Lower leg skin (tissue), 4 donors: Measurements from ENCODE around the gene WNT10A. TPM values are rescaled to one million over a fixed set of nuclear protein-coding genes. Genes with fewer than 3 reads are reported as not detected.

Source experiments
- DNase-seq, 2 donors: peaks; one replicate each; pipeline ENCODE4 v3.0.0-alpha.2; 2019; ENCODE audit warnings: low spot score in 2 of 2
- H3K4me3 ChIP-seq: fragments of 200-600 bp; sonication (generic); 2 replicates; pipeline ENCODE4 v1.5.1; 2017; ENCODE audit warnings: mild to moderate bottlenecking, low read depth; ENCODE audit not compliant: poor library complexity, severe bottlenecking
- CTCF ChIP-seq, 3 donors: fragments of 450-650 bp; IDR thresholded peaks; one replicate each; pipeline ENCODE4 v1.5.1; 2016; ENCODE audit warnings: antibody characterized with exemption in 3 of 3, mild to moderate bottlenecking in 3 of 3, moderate library complexity in 2 of 3
- POLR2A ChIP-seq, 2 donors: fragments of 450-650 bp; IDR thresholded peaks; one replicate each; pipeline ENCODE4 v1.6.1; 2016 to 2017; ENCODE audit warnings: antibody characterized with exemption in 2 of 2, mild to moderate bottlenecking in 1 of 2, moderate library complexity in 1 of 2
- WGBS, 2 donors: methylation state at CpG; one replicate each; pipeline ENCODE4 v1.1.5; 2018; 5-methylcytosine and 5-hydroxymethylcytosine counted together
- intact Hi-C: fragments of 100-400 bp; cut with DNase I; formaldehyde crosslinking; loops from one replicate; pipeline ENCODE4 v1.15.0; 2023; ENCODE audit warnings: low total_unique reads
- total RNA-seq, 4 donors: library from RNA; depleted of rRNA; stranded (reverse); fragments of >200 nt; gene quantifications; one replicate each; pipeline ENCODE4 v1.1.0, GENCODE V29; 2016

The WNT10A gene
- total RNA-seq, 4 donors from 2014 or later: 10.0 to 16.5 (median 15.2) TPM

GRCh38 chr2:218871345-218872302, 9.0 kb upstream of the WNT10A start:
- intact Hi-C loops: no loop called here
- no peak overlapping the region for H3K4me3 ChIP-seq
- DNase-seq: no peak
- WGBS, 2 donors: 46 to 52% methylated on average over 58 to 60 of the region's 60 CpGs
- TF ChIP-seq CTCF (IDR thresholded peaks at IDR 0.05) (no peak), POLR2A (IDR thresholded peaks at IDR 0.05) (no peak)

DNA sequence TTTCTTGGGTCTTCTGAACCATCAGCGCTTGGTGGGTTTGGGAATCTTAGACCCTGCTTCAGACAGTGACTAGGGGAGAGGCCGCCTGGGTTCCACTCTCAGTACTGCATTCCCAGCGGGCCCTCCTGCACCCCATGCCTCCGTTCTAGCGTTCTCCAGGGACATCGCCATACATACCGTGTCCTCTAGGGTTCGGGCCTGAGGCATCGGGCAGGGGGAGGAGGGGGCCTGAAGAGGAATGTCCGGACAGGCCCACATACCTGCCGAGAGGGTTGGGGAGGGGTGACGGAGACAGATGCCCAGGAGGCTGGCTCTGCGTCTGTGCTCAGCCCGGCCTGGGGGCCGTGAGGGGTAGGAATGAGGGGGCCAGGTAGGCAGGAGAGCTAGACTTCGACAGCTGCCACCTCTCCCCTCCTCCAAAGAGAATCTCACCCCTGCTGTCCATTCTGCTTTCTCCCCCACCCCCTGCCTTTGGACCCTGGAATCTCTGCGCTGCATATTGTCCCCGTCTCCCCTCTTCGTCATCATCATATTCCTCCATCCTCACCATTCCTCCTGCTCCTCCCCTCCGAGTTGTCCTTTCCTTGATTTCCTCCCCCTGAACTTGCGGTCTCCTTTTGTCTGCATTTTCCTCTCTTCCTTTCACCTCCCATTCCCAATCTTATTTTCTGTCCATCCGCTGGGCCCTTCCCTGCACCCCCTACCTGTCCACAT, 7.8 kb upstream of the WNT10A start:
- TF ChIP-seq CTCF (IDR thresholded peaks at IDR 0.05): no peak
- TF ChIP-seq POLR2A (IDR thresholded peaks at IDR 0.05): no peak
- WGBS, 2 donors: 56 to 60% methylated on average over 22 of the region's 22 CpGs
- no peak for DNase-seq
- no peak overlapping the region for H3K4me3 ChIP-seq
- intact Hi-C loops: no loop called here

DNA sequence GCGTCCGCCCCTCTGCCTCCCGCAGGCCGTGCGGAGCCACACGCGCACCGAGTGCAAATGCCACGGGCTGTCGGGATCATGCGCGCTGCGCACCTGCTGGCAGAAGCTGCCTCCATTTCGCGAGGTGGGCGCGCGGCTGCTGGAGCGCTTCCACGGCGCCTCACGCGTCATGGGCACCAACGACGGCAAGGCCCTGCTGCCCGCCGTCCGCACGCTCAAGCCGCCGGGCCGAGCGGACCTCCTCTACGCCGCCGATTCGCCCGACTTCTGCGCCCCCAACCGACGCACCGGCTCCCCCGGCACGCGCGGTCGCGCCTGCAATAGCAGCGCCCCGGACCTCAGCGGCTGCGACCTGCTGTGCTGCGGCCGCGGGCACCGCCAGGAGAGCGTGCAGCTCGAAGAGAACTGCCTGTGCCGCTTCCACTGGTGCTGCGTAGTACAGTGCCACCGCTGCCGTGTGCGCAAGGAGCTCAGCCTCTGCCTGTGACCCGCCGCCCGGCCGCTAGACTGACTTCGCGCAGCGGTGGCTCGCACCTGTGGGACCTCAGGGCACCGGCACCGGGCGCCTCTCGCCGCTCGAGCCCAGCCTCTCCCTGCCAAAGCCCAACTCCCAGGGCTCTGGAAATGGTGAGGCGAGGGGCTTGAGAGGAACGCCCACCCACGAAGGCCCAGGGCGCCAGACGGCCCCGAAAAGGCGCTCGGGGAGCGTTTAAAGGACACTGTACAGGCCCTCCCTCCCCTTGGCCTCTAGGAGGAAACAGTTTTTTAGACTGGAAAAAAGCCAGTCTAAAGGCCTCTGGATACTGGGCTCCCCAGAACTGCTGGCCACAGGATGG, 7.1 kb upstream of the WNT10A start:
- TF ChIP-seq CTCF (IDR thresholded peaks at IDR 0.05) (no peak), POLR2A (IDR thresholded peaks at IDR 0.05) (no peak)
- 51 to 68% methylated on average over 62 to 75 of the region's 86 CpGs for WGBS, 2 donors
- H3K4me3 ChIP-seq: no peak overlapping the region
- intact Hi-C loops: no loop called here
- no peak for DNase-seq

DNA sequence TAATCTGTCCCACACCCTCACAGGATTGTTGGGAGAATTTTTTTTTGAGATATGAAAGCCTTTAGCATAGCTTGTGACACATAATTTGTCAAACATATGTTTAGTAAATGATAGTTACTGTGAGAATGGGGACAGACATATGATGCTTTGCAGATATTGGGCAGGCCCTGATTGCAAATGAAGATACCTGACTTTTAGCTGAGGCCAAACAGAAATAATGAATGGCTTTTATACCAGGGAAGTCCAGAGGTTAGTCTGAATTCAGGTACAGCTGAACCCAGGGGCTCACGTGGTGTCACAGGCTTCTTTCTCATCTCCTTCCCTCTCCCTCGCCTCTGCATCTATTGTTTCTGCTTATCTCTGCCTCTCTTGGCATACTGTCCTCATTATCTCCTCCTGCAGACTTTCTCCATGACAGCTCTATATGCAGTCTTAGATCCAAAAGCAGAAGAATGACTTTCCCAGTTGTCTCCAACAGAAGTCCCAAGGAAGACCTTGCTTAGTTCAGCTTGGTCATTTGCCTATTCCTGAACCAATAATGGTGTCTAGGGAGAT, 4.9 kb upstream of the WNT10A start:
- TF ChIP-seq CTCF (IDR thresholded peaks at IDR 0.05) (no peak), POLR2A (IDR thresholded peaks at IDR 0.05) (no peak)
- 79 to 80% methylated on average over 2 of the region's 2 CpGs for WGBS, 2 donors
- DNase-seq: no peak
- intact Hi-C loops: no loop called here
- no peak overlapping the region for H3K4me3 ChIP-seq

DNA sequence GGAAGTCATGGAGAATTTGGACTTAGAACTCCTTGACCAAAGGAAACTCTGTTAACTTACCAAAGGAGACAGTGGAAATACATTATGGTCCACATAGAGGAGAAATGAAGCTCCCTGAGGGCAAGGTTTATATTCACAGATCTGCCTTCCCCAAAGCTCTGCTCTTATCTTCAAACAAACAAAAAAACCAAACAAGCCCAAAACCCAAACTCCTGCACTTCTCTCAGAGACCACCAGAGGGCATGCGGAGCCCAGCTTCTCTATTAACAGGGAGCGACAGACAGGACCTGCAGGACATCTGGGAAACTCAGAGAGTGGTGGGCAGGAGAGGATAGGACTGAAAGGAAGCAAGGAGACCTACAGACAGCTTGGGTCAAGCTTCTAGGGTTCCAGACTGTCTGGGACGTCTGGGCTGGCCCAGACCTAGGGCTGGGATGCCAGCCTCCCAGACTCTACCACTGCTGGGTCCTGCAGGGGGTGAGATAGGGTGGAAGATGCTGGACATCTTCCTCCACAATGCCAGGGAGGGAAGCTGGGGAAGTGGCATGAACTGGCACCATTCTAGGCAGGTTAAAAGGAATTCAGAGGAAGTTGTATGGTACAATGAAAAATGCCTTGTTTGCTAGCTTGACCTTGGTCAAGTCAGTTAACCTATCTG, 4.0 kb upstream of the WNT10A start:
- intact Hi-C loops: no loop called here
- peak in 1 of 2 donors; percentile 73 for DNase-seq
- no peak overlapping the region for H3K4me3 ChIP-seq
- 3% methylated on average over 3 of the region's 3 CpGs for WGBS, 2 donors
- TF ChIP-seq CTCF (IDR thresholded peaks at IDR 0.05) (peak in 1 of 3 donors; percentile 90), POLR2A (IDR thresholded peaks at IDR 0.05) (no peak)
